ENCODE measurements around the gene HM13. TPM values are rescaled to one million over a fixed set of nuclear protein-coding genes. Genes with fewer than 3 reads are reported as not detected.

The HM13 gene
- total RNA-seq, 1 experiment from 2014 or later: 69.6 TPM

GRCh38 chr20:31548820-31549512 is 34.7 kb downstream of the HM13 start:
- peaks cover 24% of the 10 kb centered on the region for H3K79me2 ChIP-seq (ENCODE audit: low read length)
- H3K27ac ChIP-seq (ENCODE audit: low read length): no peak overlapping the region
- H3K4me1 ChIP-seq (ENCODE audit: low read length): peaks cover 11% of the 10 kb centered on the region
- H3K27me3 ChIP-seq (ENCODE audit: low read length): no peaks in the 10 kb centered on the region
- peaks cover 43% of the 10 kb centered on the region for H3K36me3 ChIP-seq (ENCODE audit: insufficient read depth, low read length)
- H3K4me2 ChIP-seq (ENCODE audit: low read depth, low read length, poor library complexity, severe bottlenecking): peak overlapping the region; percentile 76
- no peak overlapping the region for H2AFZ ChIP-seq (ENCODE audit: low read length)
- peak overlapping the region; percentile 85; the same call in 1 of the 2 replicates for H3K4me3 ChIP-seq (ENCODE audit: low read length)
- H3K9ac ChIP-seq (ENCODE audit: low read length): peak overlapping the region; percentile 84; the same call in 1 of the 2 replicates
- DNase-seq: no peak
- no peaks in the 10 kb centered on the region for H4K20me1 ChIP-seq (ENCODE audit: insufficient read depth, low read depth, low read length)
- no peaks in the 10 kb centered on the region for H3K9me3 ChIP-seq (ENCODE audit: low read length)
- H3K9me2 ChIP-seq (replicated peaks; ENCODE audit: insufficient read depth, low read length): no peaks in the 10 kb centered on the region

- H2AFZ ChIP-seq (ENCODE audit: low read length): no peak overlapping the region
- peaks cover 43% of the 10 kb centered on the region for H3K36me3 ChIP-seq (ENCODE audit: insufficient read depth, low read length)
- no peaks in the 10 kb centered on the region for H4K20me1 ChIP-seq (ENCODE audit: insufficient read depth, low read depth, low read length)
- no peak overlapping the region for H3K4me3 ChIP-seq (ENCODE audit: low read length)
- peaks cover 11% of the 10 kb centered on the region for H3K4me1 ChIP-seq (ENCODE audit: low read length)
- DNase-seq: no peak
- H3K4me2 ChIP-seq (ENCODE audit: low read depth, low read length, poor library complexity, severe bottlenecking): no peak overlapping the region
- no peaks in the 10 kb centered on the region for H3K9me2 ChIP-seq (replicated peaks; ENCODE audit: insufficient read depth, low read length)
- no peaks in the 10 kb centered on the region for H3K9me3 ChIP-seq (ENCODE audit: low read length)
- H3K27ac ChIP-seq (ENCODE audit: low read length): no peak overlapping the region
- no peaks in the 10 kb centered on the region for H3K27me3 ChIP-seq (ENCODE audit: low read length)
- H3K9ac ChIP-seq (ENCODE audit: low read length): no peak overlapping the region
- peaks cover 23% of the 10 kb centered on the region for H3K79me2 ChIP-seq (ENCODE audit: low read length)
These were observed 35.3 kb downstream of the HM13 start for GRCh38 chr20:31549513-31549880.

GRCh38 chr20:31550099-31550498 is 35.9 kb downstream of the HM13 start:
- Histone ChIP-seq H3K4me1 (ENCODE audit: low read length) (peaks cover 11% of the 10 kb centered on the region), H3K4me3 (ENCODE audit: low read length) (no peak overlapping the region), H3K27me3 (ENCODE audit: low read length) (no peaks in the 10 kb centered on the region), H3K9me3 (ENCODE audit: low read length) (no peaks in the 10 kb centered on the region), H3K9ac (ENCODE audit: low read length) (no peak overlapping the region), H2AFZ (ENCODE audit: low read length) (no peak overlapping the region), H3K9me2 (replicated peaks; ENCODE audit: insufficient read depth, low read length) (no peaks in the 10 kb centered on the region), H4K20me1 (ENCODE audit: insufficient read depth, low read depth, low read length) (no peaks in the 10 kb centered on the region), H3K36me3 (ENCODE audit: insufficient read depth, low read length) (peaks cover 43% of the 10 kb centered on the region), H3K27ac (ENCODE audit: low read length) (no peak overlapping the region), H3K4me2 (ENCODE audit: low read depth, low read length, poor library complexity, severe bottlenecking) (no peak overlapping the region), H3K79me2 (ENCODE audit: low read length) (peaks cover 23% of the 10 kb centered on the region)
- no peak for DNase-seq

GRCh38 chr20:31551163-31552081 is 37.2 kb downstream of the HM13 start:
- Histone ChIP-seq H3K4me2 (ENCODE audit: low read depth, low read length, poor library complexity, severe bottlenecking) (no peak overlapping the region), H2AFZ (ENCODE audit: low read length) (no peak overlapping the region), H4K20me1 (ENCODE audit: insufficient read depth, low read depth, low read length) (no peaks in the 10 kb centered on the region), H3K79me2 (ENCODE audit: low read length) (peaks cover 19% of the 10 kb centered on the region), H3K9ac (ENCODE audit: low read length) (no peak overlapping the region), H3K36me3 (ENCODE audit: insufficient read depth, low read length) (peaks cover 43% of the 10 kb centered on the region), H3K4me3 (ENCODE audit: low read length) (no peak overlapping the region), H3K9me3 (ENCODE audit: low read length) (no peaks in the 10 kb centered on the region), H3K27ac (ENCODE audit: low read length) (no peak overlapping the region), H3K4me1 (ENCODE audit: low read length) (peaks cover 7% of the 10 kb centered on the region), H3K27me3 (ENCODE audit: low read length) (no peaks in the 10 kb centered on the region), H3K9me2 (replicated peaks; ENCODE audit: insufficient read depth, low read length) (no peaks in the 10 kb centered on the region)
- no peak for DNase-seq

- Histone ChIP-seq H4K20me1 (ENCODE audit: insufficient read depth, low read depth, low read length) (no peaks in the 10 kb centered on the region), H3K4me2 (ENCODE audit: low read depth, low read length, poor library complexity, severe bottlenecking) (no peak overlapping the region), H3K4me1 (ENCODE audit: low read length) (no peaks in the 10 kb centered on the region), H2AFZ (ENCODE audit: low read length) (no peak overlapping the region), H3K27me3 (ENCODE audit: low read length) (no peaks in the 10 kb centered on the region), H3K27ac (ENCODE audit: low read length) (no peak overlapping the region), H3K36me3 (ENCODE audit: insufficient read depth, low read length) (peaks cover 16% of the 10 kb centered on the region), H3K79me2 (ENCODE audit: low read length) (no peaks in the 10 kb centered on the region), H3K9me3 (ENCODE audit: low read length) (no peaks in the 10 kb centered on the region), H3K4me3 (ENCODE audit: low read length) (no peak overlapping the region), H3K9ac (ENCODE audit: low read length) (no peak overlapping the region), H3K9me2 (replicated peaks; ENCODE audit: insufficient read depth, low read length) (no peaks in the 10 kb centered on the region)
- no peak for DNase-seq
These were observed 41.0 kb downstream of the HM13 start for GRCh38 chr20:31555203-31555775.

DNA sequence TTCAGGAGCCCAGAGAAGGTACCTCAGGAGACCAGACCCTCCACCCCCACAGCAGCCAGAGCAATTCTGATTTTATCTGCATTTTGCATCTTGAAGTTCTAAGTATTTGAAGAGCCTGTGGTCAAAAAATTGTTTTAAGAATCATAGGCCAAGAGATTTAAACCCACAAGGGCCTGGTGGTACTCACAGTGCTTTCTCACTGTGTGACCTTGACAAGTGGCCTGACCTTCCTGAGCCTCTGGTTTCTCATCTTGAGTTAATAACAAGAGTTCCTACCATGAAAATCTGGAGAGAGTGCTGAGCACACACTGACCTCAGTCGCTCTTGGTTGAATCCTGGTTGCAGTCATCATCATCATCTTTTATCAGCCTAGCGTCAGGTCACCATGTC is 45.5 kb downstream of the HM13 start:
- no peaks in the 10 kb centered on the region for H3K27me3 ChIP-seq (ENCODE audit: low read length)
- H3K9me2 ChIP-seq (replicated peaks; ENCODE audit: insufficient read depth, low read length): no peaks in the 10 kb centered on the region
- H3K4me1 ChIP-seq (ENCODE audit: low read length): no peaks in the 10 kb centered on the region
- H3K4me3 ChIP-seq (ENCODE audit: low read length): no peak overlapping the region
- peaks cover 39% of the 10 kb centered on the region for H3K36me3 ChIP-seq (ENCODE audit: insufficient read depth, low read length)
- no peak overlapping the region for H3K27ac ChIP-seq (ENCODE audit: low read length)
- no peaks in the 10 kb centered on the region for H4K20me1 ChIP-seq (ENCODE audit: insufficient read depth, low read depth, low read length)
- H3K9me3 ChIP-seq (ENCODE audit: low read length): no peaks in the 10 kb centered on the region
- no peak overlapping the region for H3K9ac ChIP-seq (ENCODE audit: low read length)
- no peak overlapping the region for H2AFZ ChIP-seq (ENCODE audit: low read length)
- H3K4me2 ChIP-seq (ENCODE audit: low read depth, low read length, poor library complexity, severe bottlenecking): no peak overlapping the region
- no peaks in the 10 kb centered on the region for H3K79me2 ChIP-seq (ENCODE audit: low read length)
- DNase-seq: no peak

- no peaks in the 10 kb centered on the region for H3K27me3 ChIP-seq (ENCODE audit: low read length)
- no peaks in the 10 kb centered on the region for H3K9me3 ChIP-seq (ENCODE audit: low read length)
- H3K79me2 ChIP-seq (ENCODE audit: low read length): no peaks in the 10 kb centered on the region
- no peak overlapping the region for H3K4me2 ChIP-seq (ENCODE audit: low read depth, low read length, poor library complexity, severe bottlenecking)
- H4K20me1 ChIP-seq (ENCODE audit: insufficient read depth, low read depth, low read length): no peaks in the 10 kb centered on the region
- no peak overlapping the region for H3K9ac ChIP-seq (ENCODE audit: low read length)
- no peaks in the 10 kb centered on the region for H3K9me2 ChIP-seq (replicated peaks; ENCODE audit: insufficient read depth, low read length)
- no peaks in the 10 kb centered on the region for H3K4me1 ChIP-seq (ENCODE audit: low read length)
- H2AFZ ChIP-seq (ENCODE audit: low read length): no peak overlapping the region
- H3K27ac ChIP-seq (ENCODE audit: low read length): no peak overlapping the region
- peak; percentile 82 for DNase-seq
- no peak overlapping the region for H3K4me3 ChIP-seq (ENCODE audit: low read length)
- H3K36me3 ChIP-seq (ENCODE audit: insufficient read depth, low read length): peaks cover 39% of the 10 kb centered on the region
These were observed 46.0 kb downstream of the HM13 start for GRCh38 chr20:31560094-31560745.

Data from Karpas-422 (cell line).